Putamen (tissue), 1 donor: Measurements from ENCODE around the gene LNX1.

Experiments used
- DNase-seq: peaks from one replicate; pipeline ENCODE4 v3.0.0-alpha.2; 2016; ENCODE audit warnings: low spot score

Gene LNX1

GRCh38 chr4:53571936-53572599, 19.2 kb downstream of the LNX1 start:
- DNase-seq: no peak

- peak; percentile 77 for DNase-seq
Measured at GRCh38 chr4:53563824-53564223, 27.5 kb downstream of the LNX1 start.

DNA sequence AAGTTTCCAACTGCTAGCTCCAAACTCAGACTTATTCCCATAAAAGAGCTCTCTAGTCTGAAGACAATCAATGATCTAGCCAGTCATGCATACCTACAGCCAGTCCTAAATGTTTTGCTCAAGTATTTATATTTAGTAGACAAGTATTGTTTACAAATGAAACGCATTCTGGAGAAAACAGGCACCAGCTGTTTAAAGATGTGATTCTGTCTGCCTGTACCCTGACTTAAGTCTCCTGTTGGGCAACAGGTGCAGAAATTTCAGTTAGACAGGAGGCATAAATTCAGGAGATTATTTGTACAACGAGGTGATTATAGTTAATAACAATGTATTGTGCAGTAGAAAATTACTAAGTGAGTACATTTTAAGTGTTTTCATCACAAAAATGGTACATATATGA, 28.9 kb downstream of the LNX1 start:
- DNase-seq: no peak

GRCh38 chr4:53559021-53559620, 32.2 kb downstream of the LNX1 start:
- DNase-seq: no peak

DNA sequence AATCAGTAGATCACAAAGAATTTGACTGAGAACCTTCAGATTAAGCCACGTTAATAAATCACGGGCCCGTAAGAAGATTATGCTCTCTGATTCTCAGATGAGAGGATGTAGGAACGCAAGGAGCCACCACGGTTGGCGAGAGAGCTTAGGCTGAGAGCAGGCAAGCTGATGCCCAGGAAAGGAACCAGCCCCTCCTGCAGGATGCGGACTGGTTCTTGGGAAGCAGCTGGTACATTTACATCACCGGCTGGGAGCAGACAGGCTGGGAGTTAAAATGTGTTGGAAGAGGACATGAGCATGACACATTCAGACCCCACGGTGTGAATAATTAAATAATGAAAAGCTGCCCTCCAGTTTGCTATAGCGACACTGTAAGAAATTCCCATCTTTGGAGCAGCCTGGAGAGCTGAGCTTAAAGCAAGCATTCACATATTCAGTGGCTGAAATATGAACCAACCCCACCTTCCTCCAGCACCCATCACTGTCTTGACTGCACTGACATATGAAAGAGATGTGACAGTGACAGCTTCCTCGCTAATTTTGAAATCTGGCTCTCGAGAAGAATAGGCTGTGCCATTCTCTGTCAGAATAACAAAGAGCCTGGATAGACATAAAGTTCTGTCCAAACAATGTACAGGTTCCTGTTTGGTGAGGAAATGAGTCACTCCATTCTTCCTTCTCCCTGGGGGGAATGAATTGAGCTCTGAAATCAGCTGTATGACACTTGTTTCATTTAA, 33.1 kb downstream of the LNX1 start:
- DNase-seq: peak; percentile 79

GRCh38 chr4:53557669-53558064, 33.6 kb downstream of the LNX1 start:
- DNase-seq: no peak

DNA sequence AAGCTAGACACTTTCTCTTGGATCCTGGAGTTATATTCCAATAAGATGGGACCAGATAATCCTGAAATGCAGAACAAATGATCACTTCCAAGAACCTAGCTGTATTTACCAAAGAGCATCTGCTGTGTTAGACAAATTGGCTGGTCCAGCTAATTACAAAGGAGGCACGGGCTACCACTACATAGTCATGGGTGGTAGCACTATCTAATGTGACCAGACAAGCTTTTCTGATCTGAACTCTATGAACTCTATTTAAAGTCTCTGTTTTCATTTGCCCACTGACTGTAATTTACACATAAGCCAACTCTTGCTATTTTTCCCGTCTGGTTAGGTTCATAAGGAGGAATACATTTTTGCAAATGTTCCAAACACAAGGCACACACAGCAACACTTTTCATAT, 34.6 kb downstream of the LNX1 start:
- no peak for DNase-seq

DNA sequence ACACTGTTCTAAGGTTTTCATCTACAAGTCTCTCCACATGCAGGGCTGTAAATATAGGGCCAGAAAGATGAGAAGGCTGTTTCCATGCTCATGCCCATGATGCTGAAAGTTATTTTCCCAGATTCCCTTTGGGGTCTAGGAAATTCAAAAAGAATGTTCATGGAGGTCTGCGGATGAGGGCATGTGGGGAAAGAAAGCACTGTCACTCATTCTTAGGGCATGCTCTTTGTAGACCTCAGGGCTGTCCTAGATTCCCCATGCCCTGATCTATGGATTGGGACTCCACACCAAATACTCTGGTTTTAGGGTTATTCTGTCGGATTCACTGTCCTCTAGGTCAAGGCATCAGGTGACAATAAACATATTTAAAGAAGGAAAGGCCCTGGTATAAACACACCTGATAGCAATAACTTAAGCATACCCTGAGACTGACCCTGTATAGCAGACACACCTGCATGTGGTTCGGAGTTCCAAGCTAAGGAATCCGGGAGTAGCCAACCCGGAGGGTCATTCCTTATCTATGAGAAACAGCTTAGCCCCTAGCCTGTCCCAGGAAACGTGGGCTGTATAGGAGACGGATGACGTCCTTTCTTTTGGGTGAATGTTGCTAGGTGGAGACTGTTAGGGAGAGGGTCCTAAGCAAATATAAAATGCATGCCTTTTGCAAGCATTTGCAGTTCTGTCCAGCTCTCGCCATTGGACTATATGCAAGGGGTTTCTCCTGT, 37.6 kb downstream of the LNX1 start:
- no peak for DNase-seq

- no peak for DNase-seq
Measured at GRCh38 chr4:53552711-53553110, 38.6 kb downstream of the LNX1 start.

GRCh38 chr4:53551958-53552357, 39.3 kb downstream of the LNX1 start:
- DNase-seq: no peak

DNA sequence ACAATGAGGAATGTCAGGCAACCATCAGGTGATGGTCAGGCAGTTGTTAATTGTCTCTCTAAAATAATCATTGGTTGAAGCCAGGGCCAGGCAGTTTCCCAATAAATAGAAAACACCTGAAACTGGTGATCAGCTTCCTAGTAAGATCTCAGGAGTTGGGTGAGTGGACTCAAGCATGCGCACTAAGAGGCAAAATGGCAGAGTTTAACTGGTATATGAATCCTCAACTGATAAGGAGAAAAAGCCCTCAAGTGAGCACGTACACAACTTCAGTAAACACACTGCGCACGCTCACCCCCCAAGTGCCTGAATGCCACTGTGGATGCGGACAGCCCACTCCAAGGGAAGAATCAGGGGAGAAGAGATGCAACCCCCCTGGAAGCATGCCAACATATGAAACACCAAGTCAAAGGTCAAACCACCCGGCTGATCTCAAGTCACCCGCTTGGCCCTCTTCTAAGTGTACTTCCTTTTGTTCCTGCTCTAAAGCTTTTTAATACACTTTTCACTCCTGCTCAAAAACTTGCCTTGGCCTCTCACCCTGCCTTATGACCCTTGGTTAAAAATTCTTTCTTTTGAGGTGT, 39.9 kb downstream of the LNX1 start:
- DNase-seq: no peak

GRCh38 chr4:53548662-53549061, 42.6 kb downstream of the LNX1 start:
- DNase-seq: no peak

GRCh38 chr4:53547983-53548382, 43.3 kb downstream of the LNX1 start:
- DNase-seq: no peak

DNA sequence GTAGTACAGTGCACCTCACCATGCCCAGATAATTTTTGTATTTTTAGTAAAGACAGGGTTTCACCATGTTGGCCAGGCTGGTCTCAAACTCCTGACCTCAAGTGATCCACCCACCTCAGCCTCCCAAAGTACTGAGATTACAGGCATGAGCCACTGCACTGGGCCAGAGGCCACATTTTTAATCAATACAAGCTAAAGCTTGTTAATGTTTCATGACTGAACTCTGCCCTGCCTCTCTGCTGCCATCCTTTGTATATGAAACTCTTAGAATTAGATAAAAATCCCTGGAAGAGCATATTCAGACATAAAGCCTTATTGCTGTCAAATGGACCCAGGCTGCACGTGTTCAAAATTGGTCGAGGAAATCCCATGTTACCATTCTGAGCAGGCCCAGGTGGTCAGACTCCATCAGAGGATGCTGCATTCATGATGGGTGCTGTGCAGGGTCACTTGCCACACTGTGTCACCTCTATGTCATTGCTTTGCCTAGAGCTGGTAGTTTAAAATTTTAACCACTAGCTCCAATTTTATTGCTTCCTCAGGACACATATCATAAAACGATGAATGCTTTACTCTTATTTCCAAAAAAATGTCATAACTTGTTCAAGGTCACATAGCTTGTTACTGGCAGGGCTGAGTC, 45.2 kb downstream of the LNX1 start:
- no peak for DNase-seq

DNA sequence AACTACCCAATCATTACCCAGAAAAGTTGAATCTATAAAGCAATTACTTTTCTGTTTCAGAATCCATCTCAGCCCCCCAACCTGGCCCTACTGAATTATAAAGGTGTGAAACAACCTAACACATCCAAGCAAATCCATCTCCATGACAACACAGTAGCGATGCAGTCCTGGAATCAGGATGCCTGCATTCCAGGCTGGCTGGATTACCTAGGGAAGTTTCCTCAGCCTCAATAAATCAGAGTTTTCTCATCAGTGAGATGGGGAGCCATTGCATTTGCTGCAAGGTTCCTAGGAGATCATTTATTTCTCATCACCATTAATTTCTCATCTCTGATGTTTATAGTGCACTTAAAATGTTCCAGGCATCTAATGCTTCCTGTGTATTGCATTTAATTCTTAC, 46.0 kb downstream of the LNX1 start:
- DNase-seq: no peak

DNA sequence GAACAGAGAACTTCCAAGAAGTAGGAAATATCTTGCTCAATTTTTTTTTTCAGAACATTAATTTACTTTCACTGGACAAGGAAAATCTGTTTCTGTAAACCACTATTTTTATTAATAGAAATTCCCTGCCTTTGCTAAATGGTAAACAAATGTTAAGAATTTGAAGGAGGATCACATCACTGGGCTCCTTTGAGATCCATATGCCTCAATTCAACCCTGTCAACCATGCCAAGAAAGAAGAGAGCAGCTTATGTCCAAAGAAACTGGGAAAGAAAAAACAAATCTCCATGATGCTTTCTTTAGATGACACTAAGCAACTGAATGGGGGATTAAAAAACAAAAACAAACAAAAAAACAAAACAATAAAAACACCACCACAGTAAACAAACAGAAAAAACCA, 47.7 kb downstream of the LNX1 start:
- no peak for DNase-seq

DNA sequence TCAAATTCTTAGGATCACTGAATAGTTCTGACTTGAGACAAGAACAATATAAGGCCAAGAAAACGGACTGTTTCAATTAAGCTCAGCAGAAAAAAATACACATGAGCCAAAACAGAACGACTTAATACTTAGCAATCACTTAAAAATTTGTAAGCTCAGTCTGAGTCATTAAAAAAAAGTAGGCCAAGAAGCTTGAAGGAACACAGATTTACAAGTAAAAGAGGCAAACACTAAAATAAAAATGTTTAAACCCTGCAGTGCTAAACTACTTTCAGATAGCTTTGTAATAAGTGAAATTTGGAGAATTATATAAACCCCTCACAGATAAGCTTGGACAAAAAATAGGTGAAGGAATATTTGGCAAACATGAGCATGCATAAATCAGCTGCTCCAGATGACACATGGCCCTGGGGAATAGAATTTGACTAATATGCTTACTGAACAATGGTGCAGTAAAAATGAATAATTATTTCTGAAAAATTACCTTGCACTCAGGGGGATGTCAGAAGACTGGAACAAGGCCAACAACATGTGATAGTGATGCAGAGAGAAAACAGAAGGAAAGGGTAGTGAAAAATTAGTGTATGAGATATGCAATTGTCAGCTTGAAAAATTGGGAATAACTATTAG, 49.6 kb downstream of the LNX1 start:
- no peak for DNase-seq

DNA sequence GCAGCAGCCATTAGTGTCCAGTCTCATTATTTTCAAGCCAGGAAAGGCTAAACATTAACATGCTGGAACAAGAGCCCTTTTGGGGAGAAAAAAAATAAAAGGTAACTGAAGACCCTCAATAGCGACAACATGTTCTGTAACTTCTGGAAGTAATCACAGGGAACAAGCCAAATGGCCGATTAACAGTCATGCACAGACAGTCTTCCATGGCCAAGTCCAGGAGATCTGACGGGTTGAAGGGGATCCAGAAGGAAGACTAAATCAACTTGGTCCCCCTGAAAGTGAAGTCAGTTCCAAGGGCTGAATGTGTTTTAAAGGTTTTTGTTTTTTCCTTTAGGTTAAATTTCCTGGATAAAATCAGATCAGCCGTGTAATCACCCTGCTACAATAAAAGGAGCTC, 52.5 kb downstream of the LNX1 start:
- no peak for DNase-seq

GRCh38 chr4:53537606-53538005, 53.7 kb downstream of the LNX1 start:
- no peak for DNase-seq

DNA sequence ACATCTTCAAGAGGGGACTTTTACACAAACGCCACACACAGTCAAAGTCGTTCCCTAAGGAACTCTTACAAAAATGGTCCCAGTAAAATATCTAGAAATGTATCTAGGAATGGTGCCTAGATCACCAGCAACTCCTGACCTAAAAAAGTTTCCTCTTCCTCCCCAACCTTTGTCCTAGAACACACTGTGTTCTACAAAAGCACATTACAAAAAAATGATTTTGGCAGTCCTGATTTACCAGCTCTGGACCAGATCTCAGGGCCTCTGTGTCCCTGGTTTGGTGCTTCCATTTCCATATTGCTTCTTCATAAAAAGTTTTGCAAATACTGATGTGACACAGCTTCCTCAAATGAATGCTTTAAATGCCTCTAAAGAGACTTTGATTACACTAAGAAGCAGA, 55.0 kb downstream of the LNX1 start:
- DNase-seq: no peak

DNA sequence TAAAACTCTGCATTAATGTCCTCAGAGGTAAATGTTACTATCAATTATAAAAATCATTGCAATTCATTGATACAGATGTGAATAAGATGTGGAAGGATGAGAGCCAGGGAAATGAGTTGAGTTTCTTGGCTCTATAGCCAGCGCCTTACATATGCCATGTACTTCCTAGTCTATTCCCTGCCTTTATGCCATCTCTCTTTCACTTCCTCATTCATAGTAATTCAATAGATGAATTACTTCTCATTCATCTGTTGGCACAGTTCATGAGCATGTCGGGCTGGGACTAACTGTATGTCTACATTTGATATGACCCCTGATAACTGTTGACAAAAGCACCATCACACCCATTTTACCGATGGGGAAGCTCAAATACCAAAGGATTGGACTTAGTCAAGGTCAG, 55.7 kb downstream of the LNX1 start:
- no peak for DNase-seq

DNA sequence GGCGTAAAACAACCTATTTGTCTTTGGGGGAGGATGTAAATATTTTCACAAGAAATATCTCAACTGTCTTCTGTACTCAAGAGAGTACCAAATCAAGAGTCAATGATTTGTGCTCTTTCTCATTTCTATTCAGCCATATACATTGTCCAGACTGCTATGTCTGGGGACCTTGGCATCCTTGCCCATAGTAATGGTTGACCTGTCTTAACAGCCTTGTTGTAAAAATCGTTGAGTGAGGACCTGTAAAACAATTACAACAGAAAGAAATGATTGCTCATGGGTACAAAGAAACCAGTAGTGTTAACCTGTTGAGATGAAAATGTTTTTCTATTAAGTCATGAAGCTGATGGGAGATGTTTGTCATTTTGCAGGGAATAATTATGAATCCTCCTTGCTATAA, 56.6 kb downstream of the LNX1 start:
- no peak for DNase-seq
